Glutamatergic neuron (in vitro differentiated cells): ENCODE results near the gene SYF2. TPM values are rescaled to one million over a fixed set of nuclear protein-coding genes. Genes with fewer than 3 reads are reported as not detected.
"Not testable (repeated sequence)": the region's sequence is repeated elsewhere in the genome, so short reads cannot be mapped to it uniquely, and the experiment has no call there.

Experiments
- DNase-seq: peaks from one replicate; pipeline ENCODE4 v3.0.0; 2022
- H3K27ac Mint-ChIP-seq: one replicate; pipeline ENCODE4 v1.8.0; 2020; ENCODE audit warnings: mild to moderate bottlenecking, mixed read lengths, inconsistent platforms; ENCODE audit not compliant: unreplicated experiment
- H3K27me3 Mint-ChIP-seq: one replicate; pipeline ENCODE4 v1.8.0; 2020; ENCODE audit warnings: mild to moderate bottlenecking, moderate library complexity, mixed read lengths, inconsistent platforms; ENCODE audit not compliant: unreplicated experiment
- H3K36me3 Mint-ChIP-seq: one replicate; pipeline ENCODE4 v1.8.0; 2020; ENCODE audit warnings: mild to moderate bottlenecking, mixed read lengths, inconsistent platforms; ENCODE audit not compliant: unreplicated experiment
- H3K4me1 Mint-ChIP-seq: one replicate; pipeline ENCODE4 v1.8.0; 2020; ENCODE audit warnings: mild to moderate bottlenecking, low read depth, mixed read lengths, inconsistent platforms; ENCODE audit not compliant: unreplicated experiment
- H3K4me3 Mint-ChIP-seq: one replicate; pipeline ENCODE4 v1.8.0; 2020; ENCODE audit warnings: mild to moderate bottlenecking, mixed read lengths, inconsistent platforms; ENCODE audit not compliant: unreplicated experiment
- H3K9me3 Mint-ChIP-seq: one replicate; pipeline ENCODE4 v1.8.0; 2020; ENCODE audit warnings: mild to moderate bottlenecking, moderate library complexity, mixed read lengths, inconsistent platforms; ENCODE audit not compliant: unreplicated experiment
- CTCF ChIP-seq: fragments of 200-600 bp; sonication (generic); IDR thresholded peaks from one replicate; pipeline ENCODE4 v1.5.0; 2021; ENCODE audit not compliant: partially characterized antibody, unreplicated experiment
- long read RNA-seq: library from polyadenylated mRNA; unstranded; transcript quantifications from one replicate; pipeline ENCODE4 v2.0.0, GENCODE V29; 2020; ENCODE audit not compliant: unreplicated experiment
- total RNA-seq: library from RNA; stranded (reverse); fragmentation: NEBNext Ultra II Directional; extraction: Animal tissue kit (Norgen Biotek cat#: 25700); gene quantifications from one replicate; pipeline ENCODE4 v1.2.1, GENCODE V29; 2021; ENCODE audit not compliant: unreplicated experiment

The SYF2 gene
- total RNA-seq, result 32.6 TPM
- long read RNA-seq, transcript SYF2-201 (7 exons, 1,345 nt), result major isoform, 15 of 23 reads
- long read RNA-seq, partial matches to known transcripts, result 3 of 23 reads
- long read RNA-seq, other reads (novel, unspliced or antisense), result 2 of 23 reads

DNA sequence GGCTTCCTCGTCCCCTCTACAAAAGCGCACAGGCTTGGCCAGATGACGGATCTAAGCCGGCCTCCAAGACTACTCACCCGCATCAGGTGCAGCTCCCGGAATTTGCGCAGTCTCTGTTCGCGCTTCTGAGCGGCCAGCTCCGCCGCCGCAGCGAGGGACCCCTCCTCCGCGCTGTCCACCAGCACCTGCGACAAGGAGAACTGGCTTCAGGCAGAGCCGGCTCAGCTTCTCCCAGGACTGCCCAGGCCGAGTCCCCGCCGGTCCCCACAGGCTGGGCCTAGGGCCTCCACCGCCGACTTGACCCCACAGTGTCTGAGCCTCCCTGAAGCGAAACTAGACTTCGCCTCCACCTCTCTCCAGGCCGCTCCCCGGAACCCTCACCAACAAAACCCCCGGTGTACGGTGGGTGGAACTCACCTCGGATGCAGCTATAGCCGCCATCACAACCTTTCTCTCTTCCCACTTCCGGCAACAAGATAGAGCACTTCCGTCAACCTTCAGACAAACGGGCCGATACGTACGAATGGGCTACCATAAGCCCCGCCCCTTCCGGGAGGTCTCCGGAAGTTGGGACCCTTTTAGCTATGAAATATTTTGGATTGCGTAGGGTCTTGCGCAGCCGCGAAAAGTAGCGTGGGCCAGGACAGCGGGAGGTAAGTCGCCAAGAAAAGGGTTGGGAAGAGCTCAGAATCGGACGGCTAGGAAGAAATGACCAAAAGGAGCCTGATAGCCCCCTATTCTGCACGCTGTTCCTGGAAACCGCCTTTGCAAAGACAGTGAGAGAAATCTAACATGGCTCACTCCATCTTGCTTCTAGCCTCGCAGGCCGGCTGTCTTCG is at the start of gene SYF2:
SYF2 (minus strand) TSS at position 476 of the 839 bp plus-strand sequence; CDS start at position 441, 35 bp downstream.
- Mint-ChIP-seq H3K4me3 (no peak within 1 kb of the TSS), H3K27ac (peak within 1 kb of the TSS; percentile 10), H3K27me3 (peaks cover 4% of the 10 kb centered on the region)

GRCh38 chr1:25279693-25280111 is 47.4 kb upstream of the SYF2 start:
- not testable (repeated sequence) for H3K4me3 Mint-ChIP-seq, H3K4me1 Mint-ChIP-seq, H3K36me3 Mint-ChIP-seq, H3K27ac Mint-ChIP-seq, DNase-seq, H3K27me3 Mint-ChIP-seq, H3K9me3 Mint-ChIP-seq

More for the DNA sequence above, at the start of gene SYF2:
- peaks cover 8% of the 10 kb centered on the region for H3K4me1 Mint-ChIP-seq
- H3K9me3 Mint-ChIP-seq, result peaks cover 3% of the 10 kb centered on the region
- DNase-seq, result peak; percentile 95
- H3K36me3 Mint-ChIP-seq, result no peaks in the 10 kb centered on the region
- no peak for TF ChIP-seq CTCF

DNA sequence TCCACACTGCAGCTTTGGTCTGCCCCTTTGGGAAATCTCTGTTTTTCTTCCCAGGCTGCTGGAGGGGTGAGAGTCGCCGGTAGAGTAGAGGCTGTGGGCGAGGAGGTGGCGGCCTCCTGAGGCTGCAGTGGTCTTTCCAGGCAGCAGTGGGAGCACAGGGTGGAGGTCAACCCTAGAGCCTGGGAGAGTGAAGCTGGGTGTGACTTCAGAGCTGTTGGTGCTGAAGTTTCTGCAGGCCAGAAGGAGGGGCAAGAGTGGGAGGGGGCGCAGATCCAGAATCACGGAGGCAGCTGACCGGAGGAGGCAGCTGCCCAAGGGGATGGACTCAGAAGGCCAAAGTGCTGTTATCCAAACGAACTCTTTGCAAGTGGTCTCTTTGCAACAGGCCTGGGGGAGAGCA is 46.5 kb upstream of the SYF2 start:
- not testable (repeated sequence) for H3K36me3 Mint-ChIP-seq, H3K4me3 Mint-ChIP-seq, DNase-seq, H3K27me3 Mint-ChIP-seq, H3K9me3 Mint-ChIP-seq, H3K27ac Mint-ChIP-seq, H3K4me1 Mint-ChIP-seq

GRCh38 chr1:25278358-25278757 is 46.1 kb upstream of the SYF2 start:
- not testable (repeated sequence) for H3K9me3 Mint-ChIP-seq, DNase-seq, H3K4me3 Mint-ChIP-seq, H3K4me1 Mint-ChIP-seq, H3K27ac Mint-ChIP-seq, H3K27me3 Mint-ChIP-seq, H3K36me3 Mint-ChIP-seq

DNA sequence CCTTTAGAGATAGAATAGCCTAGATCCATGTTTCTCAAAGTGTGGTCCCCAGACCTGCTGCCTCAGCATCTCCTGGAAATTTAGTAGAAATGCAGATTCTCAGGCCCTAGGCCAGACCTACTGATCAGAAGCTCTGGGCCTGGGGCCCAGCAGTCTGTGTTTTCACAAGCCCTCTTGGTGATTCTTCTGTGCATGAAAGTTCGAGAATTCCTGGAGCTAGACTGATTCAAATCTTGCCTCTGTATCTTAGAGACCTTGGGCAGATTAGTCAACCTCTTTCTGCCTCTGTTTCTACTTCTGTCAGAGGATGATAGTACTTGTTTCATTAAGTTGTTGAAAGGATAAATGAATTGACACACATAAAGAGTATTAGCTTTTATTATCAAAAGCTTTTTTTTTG is 45.0 kb upstream of the SYF2 start:
- H3K9me3 Mint-ChIP-seq, H3K27me3 Mint-ChIP-seq, H3K4me1 Mint-ChIP-seq, H3K27ac Mint-ChIP-seq, DNase-seq, H3K4me3 Mint-ChIP-seq, H3K36me3 Mint-ChIP-seq: not testable (repeated sequence)

DNA sequence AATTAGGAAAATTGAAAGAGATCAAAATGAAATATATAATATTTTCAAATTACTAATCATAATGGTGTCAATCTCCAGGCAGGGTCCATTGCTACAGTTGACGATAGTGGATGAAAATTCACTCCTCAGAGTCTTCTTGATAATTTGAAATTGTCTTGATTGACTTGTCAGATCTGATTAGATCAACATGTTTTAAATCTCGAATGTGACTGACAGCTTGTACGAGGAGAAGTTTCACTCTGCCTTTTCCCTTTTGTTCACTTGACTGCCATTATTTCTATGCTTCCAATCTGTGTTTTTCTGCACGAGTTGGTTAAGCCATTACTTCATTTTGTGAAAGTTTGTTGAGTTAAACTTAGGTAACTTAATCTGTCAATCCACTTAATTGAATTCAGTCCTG is 43.3 kb upstream of the SYF2 start:
- H3K4me1 Mint-ChIP-seq, H3K9me3 Mint-ChIP-seq, H3K36me3 Mint-ChIP-seq, H3K27me3 Mint-ChIP-seq, H3K27ac Mint-ChIP-seq, H3K4me3 Mint-ChIP-seq, DNase-seq: not testable (repeated sequence)

GRCh38 chr1:25272238-25272637 is 39.9 kb upstream of the SYF2 start, which contains the start of gene RHD:
Gene RHD, plus strand, starts transcription at chr1:25272509. Its CDS starts 39 bp downstream, at chr1:25272548.
- not testable (repeated sequence) for H3K4me3 Mint-ChIP-seq, H3K36me3 Mint-ChIP-seq, H3K27ac Mint-ChIP-seq, H3K9me3 Mint-ChIP-seq, H3K4me1 Mint-ChIP-seq, H3K27me3 Mint-ChIP-seq, DNase-seq

GRCh38 chr1:25268143-25268760 is 36.0 kb upstream of the SYF2 start:
- not testable (repeated sequence) for H3K9me3 Mint-ChIP-seq, H3K36me3 Mint-ChIP-seq, DNase-seq, H3K4me1 Mint-ChIP-seq, H3K27ac Mint-ChIP-seq, H3K27me3 Mint-ChIP-seq
- peak overlapping the region; percentile 57 for H3K4me3 Mint-ChIP-seq

DNA sequence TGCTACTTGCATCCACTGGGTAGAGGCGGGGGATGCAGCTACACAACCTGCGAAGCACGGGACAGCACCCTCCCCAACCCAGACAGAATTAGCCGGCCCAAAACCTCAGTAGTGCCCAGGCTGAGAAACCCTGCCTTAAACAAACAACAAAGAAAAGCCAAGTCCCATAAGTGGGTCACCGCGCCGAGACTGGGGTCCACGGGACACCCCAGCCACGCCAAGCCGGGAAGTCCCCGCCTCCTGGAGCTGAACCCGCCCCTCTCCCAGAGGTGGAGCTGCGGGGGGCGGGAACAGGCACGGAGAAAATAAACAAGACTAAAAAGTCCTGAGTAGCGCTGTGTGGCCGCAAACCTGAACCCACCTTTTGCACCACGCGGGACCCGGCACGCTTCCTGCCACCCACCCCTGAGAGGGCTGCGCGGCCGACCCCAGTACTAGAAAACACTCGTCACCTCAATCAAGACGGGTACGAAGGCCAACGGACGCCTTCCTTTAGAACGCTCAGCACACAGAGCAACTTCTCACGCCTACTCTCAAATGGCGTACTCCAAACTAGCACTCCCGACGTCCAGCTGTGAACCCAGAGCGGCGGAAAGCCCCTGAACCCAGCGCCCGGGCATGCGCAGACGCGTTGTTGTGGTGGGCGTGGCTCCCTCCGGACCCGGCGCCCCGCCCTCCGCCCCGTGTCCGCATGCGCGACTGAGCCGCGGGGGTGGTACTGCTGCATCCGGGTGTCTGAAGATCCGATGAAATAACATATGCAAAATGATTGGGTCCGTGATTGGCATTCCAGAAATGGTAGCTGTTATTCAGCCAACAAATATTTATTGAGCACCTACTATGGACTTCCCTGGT is 35.2 kb upstream of the SYF2 start:
- H3K9me3 Mint-ChIP-seq, H3K27me3 Mint-ChIP-seq, H3K27ac Mint-ChIP-seq, H3K36me3 Mint-ChIP-seq, H3K4me1 Mint-ChIP-seq: not testable (repeated sequence)
- peak overlapping the region; percentile 57 for H3K4me3 Mint-ChIP-seq
- DNase-seq, result peak; percentile 77

DNA sequence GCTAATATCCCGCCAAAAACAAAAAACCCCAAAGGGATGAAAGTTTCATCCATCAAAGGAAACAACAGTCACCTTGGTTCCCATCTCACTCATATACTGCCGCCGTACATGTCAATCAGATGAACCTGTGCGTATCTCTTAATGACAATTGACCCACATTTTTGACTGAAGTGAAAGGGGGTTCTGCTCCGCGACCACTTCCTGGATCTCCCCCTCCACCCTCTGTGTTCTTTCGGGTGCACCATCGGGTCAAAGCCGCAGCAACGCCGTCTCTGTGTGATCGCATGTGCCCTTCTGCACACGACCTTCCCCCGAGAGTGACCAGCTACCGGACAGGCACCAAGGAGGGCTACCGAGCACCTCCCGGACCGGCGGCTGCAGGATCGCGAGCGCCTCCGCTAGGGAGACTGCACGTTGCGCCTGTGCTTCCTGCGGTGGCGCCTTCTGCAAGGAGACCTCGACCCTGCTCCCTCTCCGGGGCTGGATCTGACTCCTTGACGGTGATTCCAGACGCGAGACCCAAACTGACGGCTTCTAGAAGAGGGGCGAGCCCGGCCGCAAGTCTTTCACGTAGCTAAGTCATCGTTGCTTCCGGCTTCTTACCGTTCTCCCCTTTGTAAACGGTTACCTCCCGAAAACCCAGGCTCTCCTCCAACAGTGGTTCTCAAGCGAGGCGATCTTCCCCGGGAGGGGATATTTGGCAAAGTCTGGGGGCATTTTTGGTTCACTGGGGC is 34.4 kb upstream of the SYF2 start:
- not testable (repeated sequence) for H3K36me3 Mint-ChIP-seq, H3K27ac Mint-ChIP-seq, H3K27me3 Mint-ChIP-seq, H3K9me3 Mint-ChIP-seq, H3K4me1 Mint-ChIP-seq
- peak overlapping the region; percentile 90 for H3K4me3 Mint-ChIP-seq
- DNase-seq, result peak; percentile 41
